ENCODE data around the gene HCST. TPM values are rescaled to one million over a fixed set of nuclear protein-coding genes. Genes with fewer than 3 reads are reported as not detected.
"Not testable (repeated sequence)": the region's sequence is repeated elsewhere in the genome, so short reads cannot be mapped to it uniquely, and the experiment has no call there.

The HCST gene
- total RNA-seq, 1 experiment from 2014 or later, result 2.4 TPM

- peak; percentile 94 for DNase-seq
- peak overlapping the region; percentile 47 for H3K4me3 ChIP-seq (ENCODE audit: insufficient read depth, low read depth, low read length)
- peaks cover 37% of the 10 kb centered on the region for H3K27me3 ChIP-seq (ENCODE audit: control insufficient read depth, insufficient read depth, low read length)
- no peaks in the 10 kb centered on the region for H3K36me3 ChIP-seq (replicated peaks; ENCODE audit: control insufficient read depth, insufficient read depth, low read length)
Observed at GRCh38 chr19:35869327-35870123, 32.8 kb upstream of the HCST start.

- peaks cover 33% of the 10 kb centered on the region for H3K27me3 ChIP-seq (ENCODE audit: control insufficient read depth, insufficient read depth, low read length)
- DNase-seq, result peak; percentile 91
- H3K36me3 ChIP-seq (replicated peaks; ENCODE audit: control insufficient read depth, insufficient read depth, low read length), result not testable (repeated sequence)
- H3K4me3 ChIP-seq (ENCODE audit: insufficient read depth, low read depth, low read length), result peak overlapping the region; percentile 47
Observed at GRCh38 chr19:35870124-35870736, 32.1 kb upstream of the HCST start.

- H3K27me3 ChIP-seq (ENCODE audit: control insufficient read depth, insufficient read depth, low read length), result peaks cover 27% of the 10 kb centered on the region
- DNase-seq, result peak; percentile 83
- H3K4me3 ChIP-seq (ENCODE audit: insufficient read depth, low read depth, low read length), result peak overlapping the region; percentile 10; the same call in 1 of the 2 replicates
- no peaks in the 10 kb centered on the region for H3K36me3 ChIP-seq (replicated peaks; ENCODE audit: control insufficient read depth, insufficient read depth, low read length)
Observed at GRCh38 chr19:35870798-35871197, 31.5 kb upstream of the HCST start.

GRCh38 chr19:35871611-35872010 is 30.7 kb upstream of the HCST start:
- Histone ChIP-seq H3K27me3 (ENCODE audit: control insufficient read depth, insufficient read depth, low read length) (peaks cover 21% of the 10 kb centered on the region), H3K36me3 (replicated peaks; ENCODE audit: control insufficient read depth, insufficient read depth, low read length) (no peaks in the 10 kb centered on the region; the same call in 1 of the 2 replicates), H3K4me3 (ENCODE audit: insufficient read depth, low read depth, low read length) (no peak overlapping the region)
- no peak for DNase-seq

- H3K4me3 ChIP-seq (ENCODE audit: insufficient read depth, low read depth, low read length), result no peak overlapping the region
- H3K27me3 ChIP-seq (ENCODE audit: control insufficient read depth, insufficient read depth, low read length), result peaks cover 21% of the 10 kb centered on the region
- no peaks in the 10 kb centered on the region; the same call in 1 of the 2 replicates for H3K36me3 ChIP-seq (replicated peaks; ENCODE audit: control insufficient read depth, insufficient read depth, low read length)
- peak; percentile 58 for DNase-seq
Observed at GRCh38 chr19:35872180-35872579, 30.1 kb upstream of the HCST start.

- DNase-seq, result no peak
- Histone ChIP-seq H3K27me3 (ENCODE audit: control insufficient read depth, insufficient read depth, low read length) (peaks cover 13% of the 10 kb centered on the region; the same call in 1 of the 2 replicates), H3K36me3 (replicated peaks; ENCODE audit: control insufficient read depth, insufficient read depth, low read length) (no peaks in the 10 kb centered on the region; the same call in 1 of the 2 replicates), H3K4me3 (ENCODE audit: insufficient read depth, low read depth, low read length) (no peak overlapping the region)
Observed at GRCh38 chr19:35874392-35874930, 27.9 kb upstream of the HCST start.

- H3K4me3 ChIP-seq (ENCODE audit: insufficient read depth, low read depth, low read length), result no peak overlapping the region
- H3K27me3 ChIP-seq (ENCODE audit: control insufficient read depth, insufficient read depth, low read length), result peaks cover 13% of the 10 kb centered on the region; the same call in 1 of the 2 replicates
- H3K36me3 ChIP-seq (replicated peaks; ENCODE audit: control insufficient read depth, insufficient read depth, low read length), result no peaks in the 10 kb centered on the region; the same call in 1 of the 2 replicates
- DNase-seq, result peak; percentile 69
Observed at GRCh38 chr19:35879068-35879467, 23.3 kb upstream of the HCST start.

GRCh38 chr19:35879770-35880317 is 22.5 kb upstream of the HCST start:
- H3K4me3 ChIP-seq (ENCODE audit: insufficient read depth, low read depth, low read length), result no peak overlapping the region
- peak; percentile 96 for DNase-seq
- no peaks in the 10 kb centered on the region; the same call in 1 of the 2 replicates for H3K36me3 ChIP-seq (replicated peaks; ENCODE audit: control insufficient read depth, insufficient read depth, low read length)
- peaks cover 13% of the 10 kb centered on the region; the same call in 1 of the 2 replicates for H3K27me3 ChIP-seq (ENCODE audit: control insufficient read depth, insufficient read depth, low read length)

- H3K27me3 ChIP-seq (ENCODE audit: control insufficient read depth, insufficient read depth, low read length), result peaks cover 11% of the 10 kb centered on the region; the same call in 1 of the 2 replicates
- DNase-seq, result peak; percentile 72
Observed at GRCh38 chr19:35882114-35882832, 20.1 kb upstream of the HCST start.

GRCh38 chr19:35883882-35884281 is 18.4 kb upstream of the HCST start:
- Histone ChIP-seq H3K36me3 (replicated peaks; ENCODE audit: control insufficient read depth, insufficient read depth, low read length) (peaks cover 6% of the 10 kb centered on the region), H3K27me3 (ENCODE audit: control insufficient read depth, insufficient read depth, low read length) (peaks cover 5% of the 10 kb centered on the region; the same call in 1 of the 2 replicates), H3K4me3 (ENCODE audit: insufficient read depth, low read depth, low read length) (no peak overlapping the region)
- no peak for DNase-seq

More at GRCh38 chr19:35882114-35882832, 20.1 kb upstream of the HCST start:
- Histone ChIP-seq H3K36me3 (replicated peaks; ENCODE audit: control insufficient read depth, insufficient read depth, low read length) (no peaks in the 10 kb centered on the region), H3K4me3 (ENCODE audit: insufficient read depth, low read depth, low read length) (no peak overlapping the region)

GRCh38 chr19:35885225-35885738 is 17.0 kb upstream of the HCST start:
- no peaks in the 10 kb centered on the region; the same call in 1 of the 2 replicates for H3K27me3 ChIP-seq (ENCODE audit: control insufficient read depth, insufficient read depth, low read length)
- H3K36me3 ChIP-seq (replicated peaks; ENCODE audit: control insufficient read depth, insufficient read depth, low read length), result peaks cover 11% of the 10 kb centered on the region
- H3K4me3 ChIP-seq (ENCODE audit: insufficient read depth, low read depth, low read length), result no peak overlapping the region
- DNase-seq, result no peak

- Histone ChIP-seq H3K36me3 (replicated peaks; ENCODE audit: control insufficient read depth, insufficient read depth, low read length) (peaks cover 11% of the 10 kb centered on the region), H3K27me3 (ENCODE audit: control insufficient read depth, insufficient read depth, low read length) (no peaks in the 10 kb centered on the region; the same call in 1 of the 2 replicates), H3K4me3 (ENCODE audit: insufficient read depth, low read depth, low read length) (no peak overlapping the region)
- no peak for DNase-seq
Observed at GRCh38 chr19:35885904-35886303, 16.4 kb upstream of the HCST start.

- H3K4me3 ChIP-seq (ENCODE audit: insufficient read depth, low read depth, low read length), result no peak overlapping the region
- H3K27me3 ChIP-seq (ENCODE audit: control insufficient read depth, insufficient read depth, low read length), result no peaks in the 10 kb centered on the region
- no peak for DNase-seq
- H3K36me3 ChIP-seq (replicated peaks; ENCODE audit: control insufficient read depth, insufficient read depth, low read length), result peaks cover 12% of the 10 kb centered on the region
Observed at GRCh38 chr19:35887197-35887596, 15.1 kb upstream of the HCST start.

- Histone ChIP-seq H3K4me3 (ENCODE audit: insufficient read depth, low read depth, low read length) (no peak overlapping the region), H3K27me3 (ENCODE audit: control insufficient read depth, insufficient read depth, low read length) (no peaks in the 10 kb centered on the region), H3K36me3 (replicated peaks; ENCODE audit: control insufficient read depth, insufficient read depth, low read length) (peaks cover 12% of the 10 kb centered on the region)
- DNase-seq, result no peak
Observed at GRCh38 chr19:35888398-35888797, 13.9 kb upstream of the HCST start.
